ENCODE measurements around the gene RYR1.

DNA sequence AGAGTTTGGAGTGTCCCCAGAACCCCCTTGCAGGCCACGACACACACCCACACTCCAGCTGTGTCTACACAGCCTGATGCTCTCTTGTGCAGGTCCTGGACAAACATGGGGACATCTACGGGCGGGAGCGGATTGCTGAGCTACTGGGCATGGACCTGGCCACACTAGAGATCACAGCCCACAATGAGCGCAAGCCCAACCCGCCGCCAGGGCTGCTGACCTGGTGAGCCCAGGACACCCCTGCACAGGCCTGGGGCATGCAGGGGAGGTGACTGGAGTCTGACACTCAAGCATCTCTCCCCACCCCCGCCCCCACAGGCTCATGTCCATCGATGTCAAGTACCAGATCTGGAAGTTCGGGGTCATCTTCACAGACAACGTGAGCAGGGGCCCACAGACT lies 144.3 kb downstream of the RYR1 start:
- TF ChIP-seq, protein P1, sequence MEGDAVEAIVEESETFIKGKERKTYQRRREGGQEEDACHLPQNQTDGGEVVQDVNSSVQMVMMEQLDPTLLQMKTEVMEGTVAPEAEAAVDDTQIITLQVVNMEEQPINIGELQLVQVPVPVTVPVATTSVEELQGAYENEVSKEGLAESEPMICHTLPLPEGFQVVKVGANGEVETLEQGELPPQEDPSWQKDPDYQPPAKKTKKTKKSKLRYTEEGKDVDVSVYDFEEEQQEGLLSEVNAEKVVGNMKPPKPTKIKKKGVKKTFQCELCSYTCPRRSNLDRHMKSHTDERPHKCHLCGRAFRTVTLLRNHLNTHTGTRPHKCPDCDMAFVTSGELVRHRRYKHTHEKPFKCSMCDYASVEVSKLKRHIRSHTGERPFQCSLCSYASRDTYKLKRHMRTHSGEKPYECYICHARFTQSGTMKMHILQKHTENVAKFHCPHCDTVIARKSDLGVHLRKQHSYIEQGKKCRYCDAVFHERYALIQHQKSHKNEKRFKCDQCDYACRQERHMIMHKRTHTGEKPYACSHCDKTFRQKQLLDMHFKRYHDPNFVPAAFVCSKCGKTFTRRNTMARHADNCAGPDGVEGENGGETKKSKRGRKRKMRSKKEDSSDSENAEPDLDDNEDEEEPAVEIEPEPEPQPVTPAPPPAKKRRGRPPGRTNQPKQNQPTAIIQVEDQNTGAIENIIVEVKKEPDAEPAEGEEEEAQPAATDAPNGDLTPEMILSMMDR (IDR thresholded peaks at IDR 0.05; ENCODE audit: insufficient read depth, low read depth, low read length) = no peak
- TF ChIP-seq EZH2 (IDR thresholded peaks at IDR 0.05; ENCODE audit: insufficient read depth, low read length) = no peak

Data from astrocyte (in vitro differentiated cells and primary cell).